ENCODE data around the gene ITGA2.

DNA sequence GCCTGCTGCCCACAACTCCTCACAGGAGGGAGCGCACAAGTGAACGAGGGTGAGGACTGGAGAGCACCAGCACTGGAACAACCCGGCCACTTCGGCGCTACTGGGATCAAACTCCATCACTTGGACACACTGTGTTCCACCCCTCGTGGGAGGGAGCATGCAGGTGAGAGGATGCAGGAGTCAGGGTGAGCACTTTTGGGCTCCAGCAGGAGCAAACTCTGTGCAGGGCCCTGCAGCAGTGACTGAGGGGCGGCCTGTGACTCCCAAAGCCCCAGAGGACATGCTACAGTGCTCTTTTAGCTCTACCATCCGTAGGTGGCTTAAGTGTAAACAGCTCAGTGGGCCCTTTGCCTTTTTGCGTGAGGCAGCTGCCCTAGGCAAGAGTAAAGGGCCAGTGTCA, 124.8 kb downstream of the ITGA2 start:
- TF ChIP-seq EZH2 (IDR thresholded peaks at IDR 0.05), result no peak
- TF ChIP-seq POLR2AphosphoS5 (IDR thresholded peaks at IDR 0.05; ENCODE audit: borderline replicate concordance, low read depth, low read length), result no peak

Data from SK-N-MC (cell line).